ENCODE measurements around the gene KIF6. TPM values are rescaled to one million over a fixed set of nuclear protein-coding genes. Genes with fewer than 3 reads are reported as not detected.

The KIF6 gene
- total and polyA plus RNA-seq, 2 of the 8 experiments (the other 6 are each of a cell fraction or from before 2014, with no cell fraction given): 0.53 to 0.65 TPM

DNA sequence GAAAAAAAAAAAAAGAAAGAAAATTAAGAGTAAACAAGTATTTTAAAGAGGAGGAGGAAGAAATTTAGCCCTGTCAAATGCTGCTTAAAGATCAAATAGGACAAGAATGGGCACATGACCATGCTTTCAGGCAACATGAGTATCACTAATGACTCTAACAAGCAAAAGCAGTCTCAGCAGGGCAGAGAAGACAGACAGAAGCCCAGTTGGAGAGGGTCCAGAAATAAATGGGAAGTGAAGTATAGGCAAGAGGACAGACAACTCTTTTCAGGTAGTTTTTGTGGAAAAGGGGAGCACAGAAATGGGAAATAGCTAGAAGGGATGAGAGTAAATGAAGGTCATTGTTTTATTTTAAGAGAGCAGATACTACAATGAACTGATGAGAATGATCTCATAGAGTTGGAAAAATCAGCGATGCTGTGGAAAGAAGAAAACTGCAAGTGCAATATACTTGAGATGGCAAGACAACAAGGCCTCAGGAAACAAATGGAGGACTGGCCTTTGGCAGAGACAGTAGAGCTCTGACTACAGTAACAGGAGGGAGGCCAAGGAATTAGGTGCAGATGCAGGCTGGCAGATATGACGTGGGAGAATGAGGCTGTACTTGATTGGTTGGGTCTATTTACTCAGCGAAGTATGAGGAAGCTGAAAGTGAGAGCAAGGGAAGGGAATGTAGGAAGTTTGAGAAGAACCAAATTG lies 40.3 kb downstream of the KIF6 start (continued):
- no peak for TF ChIP-seq CHD7 (IDR thresholded peaks at IDR 0.05; ENCODE audit: insufficient replicate concordance, low read length)
- no peak for TF ChIP-seq TBP (IDR thresholded peaks at IDR 0.05; ENCODE audit: low read depth, low read length)
- TF ChIP-seq BCL11A (IDR thresholded peaks at IDR 0.05; ENCODE audit: low read depth in 2 of 2, low read length in 2 of 2): no peak
- no peak for TF ChIP-seq CBX5 (IDR thresholded peaks at IDR 0.05; ENCODE audit: low read depth, low read length)
- no peak for TF ChIP-seq SIRT6 (IDR thresholded peaks at IDR 0.05; ENCODE audit: low read length)
- no peak for TF ChIP-seq SP1 (IDR thresholded peaks at IDR 0.05; ENCODE audit: low read depth, low read length)
- TF ChIP-seq MAFK (IDR thresholded peaks at IDR 0.05; ENCODE audit: low read depth, low read length): no peak
- TF ChIP-seq BACH1 (IDR thresholded peaks at IDR 0.05; ENCODE audit: low read length): no peak
- TF ChIP-seq SUZ12 (IDR thresholded peaks at IDR 0.05; ENCODE audit: low read length): no peak
- TF ChIP-seq POLR2AphosphoS5 (IDR thresholded peaks at IDR 0.05; ENCODE audit: low read depth, low read length): no peak
- TF ChIP-seq JUN (IDR thresholded peaks at IDR 0.05; ENCODE audit: low read depth, low read length): no peak
- no peak for TF ChIP-seq HDAC2 (IDR thresholded peaks at IDR 0.05; ENCODE audit: borderline replicate concordance in 1 of 2, low read depth in 2 of 2, low read length in 2 of 2)

All from H1 (cell line).